Mesenchymal stem cell (in vitro differentiated cells and primary cell): Measurements from ENCODE around the gene PHRF1.

Source experiments
- DNase-seq: peaks from one replicate; pipeline ENCODE4 v3.0.0-alpha.2; 2013
- H2AFZ ChIP-seq: one replicate; pipeline ENCODE4 v1.6.1; 2013; ENCODE audit warnings: low read depth, mild to moderate bottlenecking, control low read depth, inconsistent platforms, low read length, moderate library complexity
- H2AK5ac ChIP-seq: 2 replicates; pipeline ENCODE4 v1.6.1; 2013; ENCODE audit warnings: low read length, moderate library complexity, mild to moderate bottlenecking, inconsistent platforms; ENCODE audit not compliant: severe bottlenecking
- H2BK120ac ChIP-seq: one replicate; pipeline ENCODE4 v1.6.1; 2013; ENCODE audit warnings: low read depth, mild to moderate bottlenecking, inconsistent platforms, low read length, moderate library complexity
- H2BK12ac ChIP-seq, 2 experiments: one replicate each; pipeline ENCODE4 v1.6.1; 2013; ENCODE audit warnings: inconsistent platforms in 2 of 2, low read length in 2 of 2, mild to moderate bottlenecking in 2 of 2, moderate library complexity in 2 of 2, control low read depth in 1 of 2
- H2BK15ac ChIP-seq: one replicate; pipeline ENCODE4 v1.6.1; 2013; ENCODE audit warnings: mild to moderate bottlenecking, low read depth, inconsistent platforms; ENCODE audit not compliant: poor library complexity, severe bottlenecking
- H2BK5ac ChIP-seq: 2 replicates; pipeline ENCODE4 v1.6.1; 2013; ENCODE audit warnings: low read depth, mild to moderate bottlenecking, low read length, control low read depth, inconsistent platforms; ENCODE audit not compliant: poor library complexity, severe bottlenecking
- H3K14ac ChIP-seq, 2 experiments: one replicate each; pipeline ENCODE4 v1.6.1; 2013; ENCODE audit warnings: inconsistent platforms in 2 of 2, low read length in 2 of 2, control low read depth in 1 of 2, mild to moderate bottlenecking in 1 of 2, moderate library complexity in 1 of 2
- H3K18ac ChIP-seq, 2 experiments: one replicate each; pipeline ENCODE4 v1.6.1; 2013; ENCODE audit warnings: inconsistent platforms in 2 of 2, low read length in 2 of 2, control low read depth in 1 of 2, low read depth in 1 of 2, mild to moderate bottlenecking in 1 of 2
- H3K23ac ChIP-seq, 2 experiments: one replicate each; pipeline ENCODE4 v1.6.1; 2013; ENCODE audit warnings: inconsistent platforms in 2 of 2, low read length in 2 of 2, mild to moderate bottlenecking in 2 of 2, moderate library complexity in 2 of 2, control low read depth in 1 of 2
- H3K27ac ChIP-seq: 2 replicates; pipeline ENCODE4 v1.5.1; 2013; ENCODE audit warnings: mild to moderate bottlenecking, moderate library complexity, low read length, control low read depth, inconsistent platforms; ENCODE audit not compliant: poor library complexity, severe bottlenecking
- H3K27me3 ChIP-seq, 2 experiments: 2 replicates each; pipeline versions ENCODE4 v1.6.1 to v1.7.0; 2013; ENCODE audit warnings: low read length in 2 of 2, mild to moderate bottlenecking in 2 of 2, moderate library complexity in 2 of 2, control low read depth in 1 of 2, inconsistent platforms in 1 of 2; ENCODE audit not compliant: control insufficient read depth in 1 of 2, insufficient read depth in 1 of 2
- H3K36me3 ChIP-seq, 2 experiments: 2 replicates each; pipeline versions ENCODE4 v1.6.1 to v1.7.0; 2013; ENCODE audit warnings: low read length in 2 of 2, control low read depth in 1 of 2, inconsistent platforms in 1 of 2, low read depth in 1 of 2, mild to moderate bottlenecking in 1 of 2; ENCODE audit not compliant: insufficient read depth in 2 of 2, control insufficient read depth in 1 of 2
- H3K4ac ChIP-seq, 2 experiments: one replicate each; pipeline ENCODE4 v1.6.1; 2013; ENCODE audit warnings: inconsistent platforms in 2 of 2, low read length in 2 of 2, mild to moderate bottlenecking in 2 of 2, moderate library complexity in 2 of 2, control low read depth in 1 of 2, low read depth in 1 of 2
- H3K4me1 ChIP-seq: 2 replicates; pipeline ENCODE4 v1.6.1; 2013; ENCODE audit warnings: low read depth, low read length, control low read depth; ENCODE audit not compliant: control insufficient read depth, insufficient read depth
- H3K4me2 ChIP-seq: 2 replicates; pipeline ENCODE4 v1.6.1; 2013; ENCODE audit warnings: low read length, mild to moderate bottlenecking, inconsistent platforms; ENCODE audit not compliant: poor library complexity, severe bottlenecking
- H3K4me3 ChIP-seq, 2 experiments: 2 replicates each; pipeline versions ENCODE4 v1.5.1 to v1.7.0; 2013; ENCODE audit warnings: low read length in 2 of 2, mild to moderate bottlenecking in 2 of 2, control low read depth in 1 of 2, low read depth in 1 of 2; ENCODE audit not compliant: insufficient read depth in 1 of 2
- H3K79me1 ChIP-seq: replicated peaks from 2 replicates; pipeline ENCODE4 v1.6.1; 2013; ENCODE audit warnings: mild to moderate bottlenecking, control low read depth, low read length, inconsistent platforms; ENCODE audit not compliant: poor library complexity, severe bottlenecking
- H3K9ac ChIP-seq: 2 replicates; pipeline ENCODE4 v1.7.0; 2013; ENCODE audit warnings: mild to moderate bottlenecking, low read length, moderate library complexity
- H3K9me3 ChIP-seq: 2 replicates; pipeline ENCODE4 v1.7.0; 2013; ENCODE audit warnings: mild to moderate bottlenecking, low read length; ENCODE audit not compliant: control insufficient read depth
- H4K8ac ChIP-seq: one replicate; pipeline ENCODE4 v1.6.1; 2013; ENCODE audit warnings: inconsistent platforms, mild to moderate bottlenecking, low read length, moderate library complexity
- H4K91ac ChIP-seq: one replicate; pipeline ENCODE4 v1.6.1; 2013; ENCODE audit warnings: mild to moderate bottlenecking, low read length, inconsistent platforms
- WGBS: methylation state at CpG from one replicate; pipeline ENCODE4 v1.1.7; 2013; ENCODE audit warnings: mixed read lengths; 5-methylcytosine and 5-hydroxymethylcytosine counted together

The PHRF1 gene

DNA sequence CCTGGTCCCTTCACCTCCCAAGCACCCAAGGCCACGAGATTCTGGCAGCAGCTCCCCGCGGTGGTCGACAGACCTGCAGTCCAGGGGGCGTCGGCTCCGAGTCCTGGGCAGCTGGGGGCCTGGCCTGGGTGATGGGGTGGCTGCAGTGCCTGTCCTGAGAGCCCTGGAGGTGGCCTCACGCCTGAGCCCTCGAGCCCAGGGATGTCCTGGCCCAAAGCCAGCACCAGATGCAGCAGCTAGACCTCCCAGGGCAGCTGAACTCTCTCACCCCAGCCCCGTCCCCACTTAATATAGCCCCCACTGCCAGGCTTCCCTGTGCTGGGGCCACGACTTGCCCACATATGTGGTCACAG, 22.3 kb upstream of the PHRF1 start:
- H2AFZ ChIP-seq: no peak overlapping the region
- no peaks in the 10 kb centered on the region for H3K36me3 ChIP-seq
- H3K27ac ChIP-seq: no peak overlapping the region
- no peak overlapping the region for H2BK120ac ChIP-seq
- no peak for DNase-seq
- H2BK12ac ChIP-seq: no peak overlapping the region
- WGBS: 68% methylated on average over 9 of the region's 11 CpGs
- no peak overlapping the region for H3K23ac ChIP-seq
- H3K4me1 ChIP-seq: peaks cover 22% of the 10 kb centered on the region
- H3K4ac ChIP-seq: no peak overlapping the region
- no peak overlapping the region for H3K14ac ChIP-seq
- H2BK15ac ChIP-seq: no peak overlapping the region
- H3K9ac ChIP-seq: no peak overlapping the region
- no peak overlapping the region for H4K8ac ChIP-seq
- no peaks in the 10 kb centered on the region for H3K9me3 ChIP-seq
- H3K4me2 ChIP-seq: no peak overlapping the region
- H3K4me3 ChIP-seq: no peak overlapping the region
- H2BK5ac ChIP-seq: no peak overlapping the region
- peaks cover 12 to 68% of the 10 kb centered on the region in 2 experiments for H3K27me3 ChIP-seq
- no peak overlapping the region for H2AK5ac ChIP-seq
- H3K79me1 ChIP-seq: no peaks in the 10 kb centered on the region
- H3K18ac ChIP-seq: no peak overlapping the region
- H4K91ac ChIP-seq: peak overlapping the region; percentile 31

DNA sequence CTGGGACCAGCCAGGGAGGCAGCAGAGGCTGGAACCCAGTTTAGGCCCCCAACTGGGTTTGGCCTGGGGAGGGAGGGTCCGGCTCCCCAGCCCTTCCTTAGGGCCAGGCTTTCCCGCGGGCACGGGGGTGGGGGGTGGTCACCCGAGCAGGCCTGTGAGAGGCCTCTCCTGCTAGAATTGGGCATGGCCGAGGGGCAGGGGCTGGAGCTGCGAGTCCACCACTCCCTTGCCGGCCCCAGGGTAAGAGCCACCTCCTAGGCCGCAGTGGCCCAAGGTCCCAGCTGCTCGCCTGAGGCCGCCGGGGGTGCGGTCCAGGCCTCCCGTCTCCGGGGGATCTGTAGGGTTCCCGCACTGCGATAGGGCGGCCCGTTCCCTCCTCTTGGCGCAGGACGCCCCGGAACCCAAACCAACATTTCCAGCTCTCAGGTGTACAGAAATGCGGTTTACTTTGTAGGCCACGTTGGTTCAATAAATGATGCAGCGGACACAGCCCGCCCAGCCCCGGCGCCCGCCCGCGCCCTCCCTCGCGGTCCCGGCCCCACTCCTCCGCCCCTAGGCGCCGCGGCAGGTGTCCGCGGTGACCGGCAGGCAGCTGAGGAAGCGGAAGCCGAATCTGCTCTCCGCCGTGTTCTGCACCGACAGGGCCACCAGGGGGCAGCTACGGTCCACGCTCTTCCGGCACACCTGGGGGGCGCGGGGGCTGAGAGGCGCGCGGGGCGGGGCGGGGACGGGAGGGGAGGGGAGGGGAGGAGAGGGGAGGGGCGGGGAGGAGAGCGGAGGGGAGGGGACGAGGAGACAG, 21.6 kb upstream of the PHRF1 start:
- Histone ChIP-seq H4K91ac (no peak overlapping the region), H4K8ac (no peak overlapping the region)
- 21% methylated on average over 31 of the region's 60 CpGs for WGBS

DNA sequence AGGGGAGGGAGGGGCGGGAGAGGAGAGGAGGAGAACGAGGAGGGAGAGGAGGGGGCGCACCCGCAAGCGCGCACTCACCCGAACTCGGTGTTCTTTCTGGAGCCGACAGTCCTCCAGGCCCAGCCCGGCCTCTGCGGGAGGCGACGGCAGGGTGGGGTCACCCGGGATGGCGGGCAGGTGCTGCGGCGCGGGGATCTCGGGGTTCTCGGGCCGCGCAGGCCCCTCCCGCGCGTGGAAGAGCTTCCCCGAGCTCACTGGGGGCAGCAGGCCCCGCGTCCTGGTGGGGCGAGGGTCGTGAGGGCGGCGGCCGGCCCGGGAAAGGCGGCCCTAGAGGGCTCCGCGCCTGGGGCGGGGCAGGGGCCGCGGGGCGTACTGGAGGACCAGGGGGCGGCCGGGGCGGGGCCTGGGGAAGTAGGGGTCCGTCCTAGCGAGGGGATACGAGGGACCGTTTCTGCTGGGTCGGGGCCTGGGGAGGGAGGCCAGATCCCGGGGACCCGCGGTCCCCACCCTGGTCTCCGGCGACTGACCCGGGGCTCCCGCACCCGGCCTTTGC, 21.0 kb upstream of the PHRF1 start:
- peaks cover 25% of the 10 kb centered on the region for H3K4me1 ChIP-seq
- H3K79me1 ChIP-seq: no peaks in the 10 kb centered on the region
- H3K23ac ChIP-seq: no peak overlapping the region
- no peak for DNase-seq
- H3K27ac ChIP-seq: no peak overlapping the region
- H2BK120ac ChIP-seq: no peak overlapping the region
- no peak overlapping the region for H3K9ac ChIP-seq
- H3K18ac ChIP-seq: no peak overlapping the region
- H3K4ac ChIP-seq: no peak overlapping the region
- peaks cover 12 to 81% of the 10 kb centered on the region in 2 experiments for H3K27me3 ChIP-seq
- 3% methylated on average over 35 of the region's 57 CpGs for WGBS
- peak overlapping the region; percentile 79 for H3K4me2 ChIP-seq
- H3K4me3 ChIP-seq: peak overlapping the region in 1 of 2 experiments; percentile 48
- H2AFZ ChIP-seq: no peak overlapping the region
- no peak overlapping the region for H2AK5ac ChIP-seq
- no peak overlapping the region for H2BK5ac ChIP-seq
- no peak overlapping the region for H2BK12ac ChIP-seq
- no peaks in the 10 kb centered on the region for H3K36me3 ChIP-seq
- H2BK15ac ChIP-seq: peak overlapping the region; percentile 32
- no peak overlapping the region for H4K91ac ChIP-seq
- no peak overlapping the region for H3K14ac ChIP-seq
- H4K8ac ChIP-seq: no peak overlapping the region
- no peaks in the 10 kb centered on the region for H3K9me3 ChIP-seq

More for the DNA sequence above, 21.6 kb upstream of the PHRF1 start:
- no peak overlapping the region for H3K9ac ChIP-seq
- no peak overlapping the region for H2AFZ ChIP-seq
- no peak overlapping the region for H3K27ac ChIP-seq
- peak overlapping the region; percentile 44 for H3K4me2 ChIP-seq
- H3K79me1 ChIP-seq: no peaks in the 10 kb centered on the region
- no peak overlapping the region for H3K14ac ChIP-seq
- H3K23ac ChIP-seq: no peak overlapping the region
- no peak overlapping the region for H3K18ac ChIP-seq
- peak overlapping the region in 1 of 2 experiments; percentile 29 for H3K4me3 ChIP-seq
- peaks cover 18% of the 10 kb centered on the region for H3K4me1 ChIP-seq
- no peak overlapping the region for H2BK15ac ChIP-seq
- H2AK5ac ChIP-seq: no peak overlapping the region
- H2BK5ac ChIP-seq: no peak overlapping the region
- peaks cover 12 to 75% of the 10 kb centered on the region in 2 experiments for H3K27me3 ChIP-seq
- H3K4ac ChIP-seq: no peak overlapping the region
- H3K36me3 ChIP-seq: no peaks in the 10 kb centered on the region
- no peak overlapping the region for H2BK120ac ChIP-seq
- DNase-seq: peak; percentile 30
- no peaks in the 10 kb centered on the region for H3K9me3 ChIP-seq
- H2BK12ac ChIP-seq: no peak overlapping the region

DNA sequence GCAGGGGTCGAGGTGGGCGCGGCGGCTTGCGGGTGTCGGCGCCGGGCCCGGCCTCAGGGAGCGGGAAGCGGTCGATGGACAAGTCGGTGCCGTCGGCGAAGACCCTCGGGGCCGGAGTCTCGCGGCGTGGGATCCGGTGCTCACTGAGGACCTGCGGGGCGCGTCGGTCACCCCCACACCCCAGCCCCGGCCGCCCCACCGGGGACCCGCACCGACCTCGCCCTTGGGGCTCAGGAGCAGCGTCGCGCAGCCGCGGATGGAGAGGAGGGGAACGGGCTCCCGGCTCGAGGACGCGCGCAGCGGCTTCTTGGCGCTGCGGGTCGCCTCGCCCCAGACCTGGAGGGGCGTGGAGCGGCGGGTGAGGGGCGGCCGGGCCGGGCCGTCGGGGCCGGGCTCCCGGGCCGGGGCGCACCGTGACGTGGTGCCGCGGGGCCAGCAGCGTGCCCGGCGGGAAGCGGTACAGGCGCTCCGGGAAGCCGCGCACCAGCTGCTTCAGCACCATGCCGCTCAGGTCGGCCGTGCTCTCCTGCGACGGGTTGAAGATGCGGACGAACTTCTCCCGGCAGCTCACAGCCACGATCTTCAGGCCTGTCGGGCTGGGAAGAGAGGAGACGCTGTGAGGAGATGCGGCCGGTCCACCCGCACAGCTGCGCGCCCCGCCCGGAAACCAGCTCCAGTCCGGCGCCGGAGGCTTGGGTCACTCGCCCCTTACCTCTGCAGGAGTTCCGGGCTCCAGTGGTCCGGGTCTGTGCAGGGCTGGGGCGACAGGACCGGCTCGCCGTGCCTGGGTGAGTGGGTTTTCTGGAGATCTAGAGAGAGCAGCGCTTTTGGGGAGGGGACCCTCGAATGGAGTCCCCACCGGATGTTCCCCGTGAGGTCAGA, 20.2 kb upstream of the PHRF1 start:
- Histone ChIP-seq H2BK5ac (no peak overlapping the region), H3K4me2 (peak overlapping the region; percentile 79), H4K91ac (no peak overlapping the region), H3K23ac (no peak overlapping the region), H3K4me1 (peaks cover 26% of the 10 kb centered on the region), H3K18ac (peak overlapping the region in 1 of 2 experiments; percentile 18), H2AFZ (no peak overlapping the region), H3K27ac (no peak overlapping the region), H3K36me3 (no peaks in the 10 kb centered on the region), H2AK5ac (no peak overlapping the region), H3K4me3 (no peak overlapping the region), H3K27me3 (peaks cover 12 to 82% of the 10 kb centered on the region in 2 experiments), H2BK12ac (no peak overlapping the region), H4K8ac (no peak overlapping the region), H3K4ac (no peak overlapping the region), H3K14ac (no peak overlapping the region), H3K9ac (no peak overlapping the region), H3K79me1 (no peaks in the 10 kb centered on the region), H2BK120ac (no peak overlapping the region), H2BK15ac (no peak overlapping the region), H3K9me3 (no peaks in the 10 kb centered on the region)
- WGBS: 5% methylated on average over 73 of the region's 104 CpGs
- peak; percentile 22 for DNase-seq
